Activated CD8-positive, alpha-beta memory T cell treated with anti-CD3 and anti-CD28 coated beads, Interleukin-2, amount 10 ng/mL, durations not matched to agents 7 days and 5 days (primary cell): ENCODE measurements around the gene GFRA3. TPM values are rescaled to one million over a fixed set of nuclear protein-coding genes. Genes with fewer than 3 reads are reported as not detected.

ENCODE experiments used
- ATAC-seq: fragments of 150-1000 bp; cut with Tn5 transposase; one replicate; pipeline ENCODE4 v1.10.0; 2021; ENCODE audit warnings: moderate library complexity
- CTCF ChIA-PET: fragments of 350-600 bp; sonication (Branson Sonifier 250); formaldehyde crosslinking; loops from one replicate; lab custom pipeline; 2021; ENCODE audit warnings: antibody characterized with exemption; lab: Charles Lee
- DNase-seq: peaks from one replicate; pipeline ENCODE4 v3.0.0-alpha.2; 2020
- H3K27ac Mint-ChIP-seq: one replicate; pipeline ENCODE4 v1.8.0; 2021; ENCODE audit warnings: mild to moderate bottlenecking, mixed read lengths
- H3K27me3 Mint-ChIP-seq: one replicate; pipeline ENCODE4 v1.8.0; 2021; ENCODE audit warnings: mixed read lengths
- H3K36me3 Mint-ChIP-seq: one replicate; pipeline ENCODE4 v1.8.0; 2021; ENCODE audit warnings: mild to moderate bottlenecking, mixed read lengths
- H3K4me1 Mint-ChIP-seq: one replicate; pipeline ENCODE4 v1.8.0; 2021; ENCODE audit warnings: mixed read lengths
- H3K4me3 Mint-ChIP-seq: one replicate; pipeline ENCODE4 v1.8.0; 2021; ENCODE audit warnings: mild to moderate bottlenecking, moderate library complexity, mixed read lengths
- H3K9me3 Mint-ChIP-seq: one replicate; pipeline ENCODE4 v1.8.0; 2022; ENCODE audit warnings: low read depth, mixed read lengths
- total RNA-seq, 2 experiments: library from RNA; stranded (reverse); gene quantifications; one replicate each; pipeline ENCODE4 v1.2.3, GENCODE V29; 2021

Gene GFRA3
- total RNA-seq, 2 experiments from 2014 or later, result 0.15 to 0.19 TPM

DNA sequence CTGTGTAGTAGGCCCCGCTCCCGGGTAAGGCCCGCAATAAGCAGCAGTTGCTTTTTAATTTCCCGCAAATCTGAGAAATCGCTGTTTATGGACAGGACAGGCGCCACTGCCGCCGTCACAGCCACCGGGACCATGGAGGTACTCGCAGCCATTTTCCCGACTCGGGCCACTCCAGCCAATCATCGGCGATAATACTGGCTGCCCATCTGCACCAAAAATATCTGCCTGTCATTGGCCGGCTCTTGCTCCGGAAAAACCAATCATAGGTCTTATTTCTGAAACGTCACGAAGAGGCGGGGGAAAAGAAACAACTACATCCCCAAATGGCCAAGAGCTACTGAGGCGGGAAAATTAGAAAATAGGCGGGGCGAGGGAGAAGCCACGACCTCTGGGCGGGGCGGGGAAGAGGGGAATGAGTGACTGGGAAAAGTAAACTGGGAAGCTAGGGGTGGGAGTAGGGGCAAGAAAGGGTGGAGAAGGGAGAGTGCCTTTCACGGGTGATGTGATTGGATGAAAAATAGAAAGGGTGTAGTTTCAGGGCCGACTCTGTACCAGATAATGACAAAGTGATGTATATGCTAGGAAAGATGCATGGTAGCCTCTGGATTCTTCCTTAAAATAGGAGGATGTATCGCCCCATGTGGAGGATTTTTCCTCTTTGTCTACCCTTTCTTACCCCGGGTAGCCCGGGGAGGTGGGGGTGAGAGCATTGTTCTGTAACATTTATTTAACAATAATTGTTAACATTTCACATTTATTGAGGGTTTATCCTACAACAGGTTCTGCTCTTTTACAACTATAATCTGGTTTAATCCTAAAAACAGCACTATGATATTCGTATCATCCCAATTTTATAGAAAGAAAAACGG lies 61.0 kb downstream of the GFRA3 start, which contains the start of gene CDC23:
Gene CDC23, minus strand, starts transcription at position 163 of the 869 bp plus-strand sequence. Its CDS starts 11 bp downstream, at position 152.
- Mint-ChIP-seq H3K9me3 (no peaks in the 10 kb centered on the region), H3K27ac (peak within 1 kb of the TSS; percentile 99), H3K4me1 (peaks cover 23% of the 10 kb centered on the region), H3K36me3 (peaks cover 7% of the 10 kb centered on the region), H3K4me3 (peak within 1 kb of the TSS; percentile 97), H3K27me3 (no peaks in the 10 kb centered on the region)
- ATAC-seq, result peak; percentile 100
- CTCF ChIA-PET, result interaction anchor here (1.0 to 3.7 kb wide), 5 partner anchors 10 to 250 kb away, joined by 3 to 28 read pairs (median 4); partner anchors contain the start of gene KDM3B
- peak; percentile 96 for DNase-seq

DNA sequence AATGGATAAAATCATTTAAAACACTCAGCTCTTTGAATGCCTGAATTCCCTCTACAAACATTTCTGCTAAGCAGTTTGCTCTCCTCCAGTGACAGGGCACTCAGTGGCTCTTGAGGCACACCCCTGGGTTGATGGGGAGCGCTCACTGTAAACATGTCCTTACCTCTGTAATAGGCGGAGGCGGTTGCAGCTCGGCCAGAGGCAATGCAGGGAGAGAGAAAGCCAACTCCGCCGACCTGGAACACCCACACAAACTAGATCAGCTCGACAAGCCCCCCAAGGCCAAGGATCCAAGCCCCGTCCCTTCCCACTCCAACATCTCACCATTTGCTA lies 61.6 kb downstream of the GFRA3 start:
- no peaks in the 10 kb centered on the region for H3K27me3 Mint-ChIP-seq
- peak overlapping the region; percentile 99 for H3K27ac Mint-ChIP-seq
- ATAC-seq (peak; percentile 32), DNase-seq (no peak)
- H3K36me3 Mint-ChIP-seq, result peaks cover 10% of the 10 kb centered on the region
- CTCF ChIA-PET, result interaction anchor here (1.0 to 3.7 kb wide), 5 partner anchors 10 to 250 kb away, joined by 3 to 28 read pairs (median 4); partner anchors contain the start of gene KDM3B
- H3K4me1 Mint-ChIP-seq, result peaks cover 27% of the 10 kb centered on the region
- H3K9me3 Mint-ChIP-seq, result no peaks in the 10 kb centered on the region
- H3K4me3 Mint-ChIP-seq, result peak overlapping the region; percentile 97

DNA sequence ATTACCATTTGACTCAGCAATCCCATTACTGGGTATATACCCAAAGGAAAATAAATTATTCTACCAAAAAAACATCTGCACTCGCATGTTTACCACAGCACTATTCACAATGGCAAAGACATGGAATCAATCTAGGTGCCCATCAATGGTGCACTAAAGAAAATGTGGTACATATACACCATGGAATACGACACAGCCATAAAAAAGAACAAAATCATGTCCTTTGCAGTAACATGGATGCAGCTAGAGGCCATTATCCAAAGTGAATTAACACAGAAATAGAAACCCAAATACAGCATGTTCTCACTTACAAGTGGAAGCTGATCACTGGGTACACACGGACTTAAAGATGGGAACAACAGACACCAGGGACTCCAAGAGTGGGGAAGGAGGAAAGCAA lies 63.4 kb downstream of the GFRA3 start:
- CTCF ChIA-PET, result interaction anchor here (0.8 to 1.0 kb wide), 2 partner anchors 11 to 129 kb away, joined by 3 read pairs; no protein-coding TSS in a partner anchor
- Mint-ChIP-seq H3K27me3 (no peaks in the 10 kb centered on the region), H3K4me3 (peak overlapping the region; percentile 41), H3K27ac (no peak overlapping the region), H3K9me3 (no peaks in the 10 kb centered on the region), H3K36me3 (peaks cover 13% of the 10 kb centered on the region), H3K4me1 (peaks cover 27% of the 10 kb centered on the region)
- no peak for DNase-seq
- no peak for ATAC-seq

Other genes starting within 250 kb of the GFRA3 start
- 10 to 100 TPM; 31.4 to 38.8 TPM for gene FAM13B, start 241.5 kb downstream of the GFRA3 start, total RNA-seq
- gene WNT8A, start 190.6 kb downstream of the GFRA3 start, total RNA-seq, result not detected
- not detected for gene NME5, start 135.2 kb downstream of the GFRA3 start, total RNA-seq
- gene BRD8, start 96.0 kb downstream of the GFRA3 start, total RNA-seq, result 10 to 100 TPM; 74.1 to 86.7 TPM
- gene KIF20A, start 95.5 kb downstream of the GFRA3 start, total RNA-seq, result 10 to 100 TPM; 61.7 to 64.3 TPM
- 10 to 100 TPM; 37.0 to 42.7 TPM for gene CDC23, start 61.3 kb downstream of the GFRA3 start, total RNA-seq
- 10 to 100 TPM; 14.9 to 21.3 TPM for gene CDC25C, start 57.2 kb upstream of the GFRA3 start, total RNA-seq
- gene FAM53C, start 63.6 kb upstream of the GFRA3 start, total RNA-seq, result 10 to 100 TPM; 30.5 to 33.5 TPM
- 10 to 100 TPM; 57.4 to 60.5 TPM for gene KDM3B, start 78.1 kb upstream of the GFRA3 start, total RNA-seq
- 1 to 10 TPM; 1.7 to 5.4 TPM for gene REEP2, start 164.4 kb upstream of the GFRA3 start, total RNA-seq
- 10 to 100 TPM; 10.0 to 10.7 TPM for gene EGR1, start 190.9 kb upstream of the GFRA3 start, total RNA-seq